Testis (tissue), 2 donors: ENCODE measurements around the gene UBR3.

Source experiments
- CTCF ChIP-seq, 3 experiments: fragments of 450-650 bp in 2 of 3; fragments of 200-600 bp in 1 of 3; sonication (generic) in 1 of 3; IDR thresholded peaks; one replicate each; pipeline ENCODE4 v1.5.1; 2016 to 2019; ENCODE audit warnings: antibody characterized with exemption in 3 of 3, mild to moderate bottlenecking in 2 of 3, moderate library complexity in 1 of 3
- POLR2A ChIP-seq: fragments of 450-650 bp; IDR thresholded peaks from one replicate; pipeline ENCODE4 v1.6.1; 2017; ENCODE audit warnings: antibody characterized with exemption, mild to moderate bottlenecking, moderate library complexity

- TF ChIP-seq CTCF (IDR thresholded peaks at IDR 0.05): no peak
- TF ChIP-seq POLR2A: no peak
Observed at GRCh38 chr2:170073288-170073687, 246.0 kb downstream of the UBR3 start.
